ENCODE measurements around the gene GPR26. TPM values are rescaled to one million over a fixed set of nuclear protein-coding genes. Genes with fewer than 3 reads are reported as not detected.

Gene GPR26
- total RNA-seq, 2 experiments from 2014 or later, result not detected

DNA sequence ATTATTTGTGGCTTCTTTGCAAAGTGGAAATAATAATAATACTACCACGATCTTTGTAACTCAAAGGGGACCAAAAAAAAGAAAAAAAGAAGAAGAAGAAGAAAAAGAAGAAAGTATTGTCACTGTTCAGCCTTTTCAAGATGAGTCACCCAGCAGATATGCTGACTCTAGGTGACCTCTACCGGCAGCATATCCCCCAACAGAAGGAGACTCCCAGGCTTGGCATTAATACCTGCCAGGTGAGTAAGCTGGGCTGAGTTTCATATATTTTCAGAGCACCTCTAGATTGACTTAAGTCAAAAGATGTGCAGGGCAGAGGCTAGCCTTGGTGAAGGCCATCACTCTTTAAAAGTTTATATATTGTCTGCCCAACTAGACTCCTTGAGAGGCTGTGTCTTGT, 30.4 kb upstream of the GPR26 start:
- Mint-ChIP-seq H3K27me3 (ENCODE audit: low read depth) (peaks cover 23% of the 10 kb centered on the region), H3K36me3 (ENCODE audit: low read depth) (no peaks in the 10 kb centered on the region), H3K4me3 (no peak overlapping the region), H3K27ac (no peak overlapping the region), H3K4me1 (ENCODE audit: low read depth) (no peaks in the 10 kb centered on the region), H3K9me3 (peaks cover 6% of the 10 kb centered on the region)
- CTCF ChIA-PET, result no interaction called here
- DNase-seq, result no peak
- intact Hi-C loops (cut with micrococcal nuclease), result no loop called here

DNA sequence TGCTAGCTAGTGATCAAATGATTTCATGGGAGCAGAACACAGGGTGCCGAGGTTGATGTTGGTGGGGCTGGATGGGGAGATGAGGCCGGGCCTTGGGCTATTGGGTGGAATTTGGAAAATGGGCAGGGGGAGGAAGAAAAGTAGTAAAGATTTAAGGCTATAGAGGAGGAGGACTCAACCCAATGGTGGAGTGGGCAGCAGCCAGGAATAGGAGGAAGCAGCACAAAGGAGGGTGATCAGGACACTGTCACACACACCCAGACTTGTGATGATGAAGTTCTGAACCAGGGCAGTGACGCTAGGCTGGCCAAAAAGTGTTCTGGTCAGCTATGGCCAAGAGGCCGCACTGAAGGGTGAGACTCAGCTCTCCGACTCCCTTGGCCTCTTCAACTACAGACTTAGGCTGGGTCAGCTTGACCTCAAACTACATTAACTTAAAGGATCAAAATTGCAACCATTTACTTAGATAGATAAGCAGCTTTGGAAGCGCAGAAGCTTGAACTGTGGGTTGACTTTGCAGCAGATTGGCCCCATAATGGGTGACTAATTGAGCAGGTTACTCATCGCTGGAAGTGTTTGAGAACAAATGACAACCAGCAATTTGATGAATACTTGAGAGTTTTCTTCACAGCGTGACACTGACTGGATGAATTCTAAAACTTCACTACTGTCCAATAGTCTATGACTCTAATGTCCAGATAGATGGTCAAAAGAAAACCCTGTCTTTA, 29.4 kb upstream of the GPR26 start:
- H3K36me3 Mint-ChIP-seq (ENCODE audit: low read depth), result no peaks in the 10 kb centered on the region
- no peak for DNase-seq
- H3K4me1 Mint-ChIP-seq (ENCODE audit: low read depth), result no peaks in the 10 kb centered on the region
- H3K9me3 Mint-ChIP-seq, result peaks cover 6% of the 10 kb centered on the region
- intact Hi-C loops (cut with micrococcal nuclease), result no loop called here
- H3K27ac Mint-ChIP-seq, result no peak overlapping the region
- peaks cover 23% of the 10 kb centered on the region for H3K27me3 Mint-ChIP-seq (ENCODE audit: low read depth)
- no peak overlapping the region for H3K4me3 Mint-ChIP-seq
- CTCF ChIA-PET, result no interaction called here

DNA sequence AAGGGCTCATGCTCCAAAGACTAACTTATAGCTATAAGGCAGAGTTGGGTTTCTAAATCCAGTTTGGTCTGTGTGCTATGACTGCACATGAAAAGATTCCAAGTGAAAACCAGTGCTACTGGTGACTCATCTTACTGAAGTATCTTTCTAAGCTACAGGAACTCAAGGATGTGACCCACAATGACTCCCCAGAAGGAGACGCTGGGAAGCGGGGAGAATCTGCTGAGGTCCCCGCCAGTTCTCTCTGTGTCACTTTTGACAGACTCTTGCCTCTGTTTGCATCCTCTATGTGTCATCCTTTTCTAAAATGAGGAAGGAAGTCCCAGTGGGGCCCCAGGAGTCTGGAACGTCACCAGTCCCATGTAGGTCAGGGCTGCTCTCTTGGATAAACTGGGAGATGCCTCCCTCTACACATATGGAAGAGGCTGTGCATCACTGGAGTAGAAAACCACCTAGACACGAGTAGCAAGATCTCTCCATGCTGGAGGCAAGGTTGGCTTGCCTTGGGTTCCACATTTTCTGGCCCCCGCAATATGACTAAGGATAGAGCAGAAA, 28.8 kb upstream of the GPR26 start:
- CTCF ChIA-PET, result no interaction called here
- intact Hi-C loops (cut with micrococcal nuclease), result no loop called here
- H3K9me3 Mint-ChIP-seq, result no peaks in the 10 kb centered on the region

DNA sequence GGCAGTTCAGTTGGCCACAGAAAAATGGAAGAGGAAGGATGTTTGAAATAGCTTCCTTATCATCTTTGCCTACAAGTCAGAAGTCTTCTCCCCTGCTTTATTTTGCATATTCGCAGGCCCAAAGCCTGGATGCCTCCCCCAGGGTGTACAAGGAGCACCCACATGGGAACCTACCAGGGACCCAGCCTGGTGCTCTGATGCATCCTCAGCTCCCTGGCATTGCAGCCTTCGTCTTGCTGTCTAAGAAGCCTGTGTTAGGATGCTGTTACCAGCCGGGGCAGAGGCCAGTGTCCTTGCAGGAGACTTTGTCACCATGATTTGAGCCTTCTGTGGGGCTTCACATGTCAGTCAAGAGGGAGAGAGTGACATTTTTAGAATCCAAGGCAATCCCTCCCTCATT, 27.0 kb upstream of the GPR26 start:
- no peaks in the 10 kb centered on the region for H3K36me3 Mint-ChIP-seq (ENCODE audit: low read depth)
- H3K27ac Mint-ChIP-seq, result no peak overlapping the region
- no peak overlapping the region for H3K4me3 Mint-ChIP-seq
- peaks cover 19% of the 10 kb centered on the region for H3K27me3 Mint-ChIP-seq (ENCODE audit: low read depth)
- CTCF ChIA-PET, result no interaction called here
- intact Hi-C loops (cut with micrococcal nuclease), result no loop called here
- DNase-seq, result no peak
- no peaks in the 10 kb centered on the region for H3K4me1 Mint-ChIP-seq (ENCODE audit: low read depth)
- no peaks in the 10 kb centered on the region for H3K9me3 Mint-ChIP-seq

More for the DNA sequence above, 28.8 kb upstream of the GPR26 start:
- H3K4me1 Mint-ChIP-seq (ENCODE audit: low read depth), result no peaks in the 10 kb centered on the region
- no peak for DNase-seq
- no peak overlapping the region for H3K4me3 Mint-ChIP-seq
- no peaks in the 10 kb centered on the region for H3K36me3 Mint-ChIP-seq (ENCODE audit: low read depth)
- no peak overlapping the region for H3K27ac Mint-ChIP-seq
- peaks cover 23% of the 10 kb centered on the region for H3K27me3 Mint-ChIP-seq (ENCODE audit: low read depth)

DNA sequence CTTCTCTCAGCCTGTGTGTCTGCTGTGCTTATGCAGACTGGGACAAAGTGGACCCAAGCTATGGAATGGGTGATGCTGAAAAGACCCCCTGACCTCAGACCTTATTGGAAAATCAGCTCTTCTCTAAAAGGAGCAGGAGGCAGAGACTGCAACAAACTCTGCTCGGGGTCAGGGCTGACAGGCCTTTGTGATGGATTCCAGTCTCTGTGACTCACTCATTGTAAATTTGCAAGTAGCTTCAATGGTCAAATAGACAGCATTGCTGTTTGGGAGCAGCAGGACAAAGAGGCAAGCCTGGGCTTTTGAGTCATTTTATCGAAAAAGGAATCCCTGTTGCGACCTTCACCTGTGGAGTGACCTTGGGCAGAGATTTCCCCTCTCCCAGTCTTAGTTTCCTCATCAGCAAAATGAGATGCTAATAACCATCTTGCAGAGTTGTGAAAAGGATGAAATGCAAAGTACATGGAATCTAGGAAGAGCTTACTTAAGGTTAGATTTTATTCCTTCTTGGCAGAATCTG, 26.1 kb upstream of the GPR26 start:
- H3K27ac Mint-ChIP-seq, result no peak overlapping the region
- no peaks in the 10 kb centered on the region for H3K9me3 Mint-ChIP-seq
- H3K4me1 Mint-ChIP-seq (ENCODE audit: low read depth), result no peaks in the 10 kb centered on the region
- H3K27me3 Mint-ChIP-seq (ENCODE audit: low read depth), result peaks cover 23% of the 10 kb centered on the region
- intact Hi-C loops (cut with micrococcal nuclease), result no loop called here
- no peak overlapping the region for H3K4me3 Mint-ChIP-seq
- no peaks in the 10 kb centered on the region for H3K36me3 Mint-ChIP-seq (ENCODE audit: low read depth)
- CTCF ChIA-PET, result interaction anchor here (0.9 kb wide), 1 partner anchor 58 kb away, joined by 3 read pairs; no protein-coding TSS in a partner anchor
- DNase-seq, result no peak

DNA sequence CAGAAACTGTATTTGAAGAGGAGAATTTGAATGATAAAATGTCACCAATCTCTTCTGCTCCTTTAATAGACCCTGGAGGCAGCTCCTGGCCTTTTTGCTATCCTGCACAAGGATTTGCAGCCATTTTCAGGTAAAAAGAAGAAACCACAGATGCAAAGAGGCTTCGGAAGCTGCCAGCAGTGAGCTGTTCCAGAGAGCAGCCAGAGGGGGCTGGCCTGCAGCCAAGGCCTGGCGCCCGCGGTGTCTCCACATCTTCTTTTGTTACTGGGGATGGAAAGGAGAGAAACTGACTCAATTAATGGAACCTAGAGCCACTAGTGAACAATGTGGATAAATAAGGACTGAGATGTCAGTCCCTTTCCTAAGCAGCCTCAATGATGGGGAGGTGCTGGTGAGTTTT, 23.9 kb upstream of the GPR26 start:
- DNase-seq, result no peak
- intact Hi-C loops (cut with micrococcal nuclease), result no loop called here
- CTCF ChIA-PET, result no interaction called here
- Mint-ChIP-seq H3K4me1 (ENCODE audit: low read depth) (no peaks in the 10 kb centered on the region), H3K27me3 (ENCODE audit: low read depth) (peaks cover 21% of the 10 kb centered on the region), H3K4me3 (no peak overlapping the region), H3K36me3 (ENCODE audit: low read depth) (no peaks in the 10 kb centered on the region), H3K9me3 (no peaks in the 10 kb centered on the region), H3K27ac (no peak overlapping the region)

DNA sequence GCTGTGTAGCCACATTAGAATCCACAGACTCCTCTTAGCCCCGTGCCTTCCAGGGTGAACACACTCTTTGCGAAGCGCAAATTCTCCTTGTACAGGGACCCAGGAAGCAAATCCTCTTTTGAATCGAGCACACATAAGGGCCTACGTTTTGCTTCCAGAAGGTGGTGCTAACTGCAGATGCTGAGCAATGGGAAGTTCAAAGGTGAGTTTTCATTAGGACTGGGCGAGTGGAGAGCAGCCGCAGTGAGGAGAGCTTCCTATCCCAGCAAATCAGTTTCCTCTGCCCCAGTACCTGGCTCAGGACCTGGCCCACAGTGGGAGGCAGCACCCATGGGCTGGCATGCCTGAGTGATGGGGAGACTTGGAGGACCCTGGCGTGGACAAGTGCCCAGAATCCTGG, 23.5 kb upstream of the GPR26 start:
- Mint-ChIP-seq H3K36me3 (ENCODE audit: low read depth) (no peaks in the 10 kb centered on the region), H3K27ac (no peak overlapping the region), H3K9me3 (no peaks in the 10 kb centered on the region), H3K27me3 (ENCODE audit: low read depth) (peaks cover 21% of the 10 kb centered on the region), H3K4me1 (ENCODE audit: low read depth) (no peaks in the 10 kb centered on the region), H3K4me3 (no peak overlapping the region)
- DNase-seq, result no peak
- CTCF ChIA-PET, result no interaction called here
- intact Hi-C loops (cut with micrococcal nuclease), result no loop called here

DNA sequence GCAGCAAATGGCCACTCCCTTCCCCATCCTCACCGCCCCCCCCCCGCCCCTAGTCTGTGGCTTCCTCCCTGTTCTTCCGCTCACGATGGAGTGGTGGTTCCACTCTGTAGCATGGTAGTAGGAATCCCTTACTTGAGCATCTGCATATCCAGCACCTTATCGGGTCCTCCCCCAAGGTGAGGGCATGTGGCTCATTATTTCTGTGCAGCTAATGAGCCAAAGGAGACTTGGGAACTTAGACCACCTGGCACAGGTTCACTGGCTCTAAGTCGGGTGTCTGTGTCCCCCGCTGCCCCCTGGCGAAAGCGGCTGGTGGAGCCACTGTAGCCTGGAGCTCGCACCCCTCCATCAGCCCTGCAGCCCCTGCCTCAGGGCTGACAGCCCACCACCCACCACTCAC, 22.8 kb upstream of the GPR26 start:
- Mint-ChIP-seq H3K36me3 (ENCODE audit: low read depth) (no peaks in the 10 kb centered on the region), H3K4me1 (ENCODE audit: low read depth) (no peaks in the 10 kb centered on the region)
- CTCF ChIA-PET, result interaction anchor here (0.7 kb wide), 1 partner anchor 102 kb away, joined by 3 read pairs; no protein-coding TSS in a partner anchor

DNA sequence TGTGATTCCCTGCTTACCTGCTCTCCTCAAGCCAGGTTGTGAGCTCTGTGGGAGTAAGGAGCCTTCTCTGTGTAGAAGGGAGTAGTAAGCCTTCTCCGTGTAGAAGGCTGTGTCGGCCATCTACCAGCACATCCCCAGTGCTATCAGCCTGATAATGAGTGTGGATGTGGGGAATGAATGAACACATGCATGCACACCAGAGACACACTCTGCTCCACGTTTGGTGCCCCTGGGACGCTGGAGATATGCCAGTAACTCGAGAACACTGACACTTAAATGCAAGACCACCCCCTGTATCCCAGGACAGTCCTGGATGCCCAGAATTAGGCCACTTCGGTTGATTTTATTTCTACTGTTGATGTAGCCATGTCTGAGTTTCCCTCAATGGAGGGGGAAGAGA, 21.1 kb upstream of the GPR26 start:
- no peaks in the 10 kb centered on the region for H3K4me1 Mint-ChIP-seq (ENCODE audit: low read depth)
- H3K27ac Mint-ChIP-seq, result no peak overlapping the region
- intact Hi-C loops (cut with micrococcal nuclease), result no loop called here
- DNase-seq, result no peak
- CTCF ChIA-PET, result no interaction called here
- H3K27me3 Mint-ChIP-seq (ENCODE audit: low read depth), result peaks cover 17% of the 10 kb centered on the region
- no peaks in the 10 kb centered on the region for H3K36me3 Mint-ChIP-seq (ENCODE audit: low read depth)
- no peaks in the 10 kb centered on the region for H3K9me3 Mint-ChIP-seq
- H3K4me3 Mint-ChIP-seq, result no peak overlapping the region

More for the DNA sequence above, 22.8 kb upstream of the GPR26 start:
- H3K4me3 Mint-ChIP-seq, result no peak overlapping the region
- intact Hi-C loops (cut with micrococcal nuclease), result no loop called here
- H3K27me3 Mint-ChIP-seq (ENCODE audit: low read depth), result peaks cover 18% of the 10 kb centered on the region
- no peak for DNase-seq
- no peaks in the 10 kb centered on the region for H3K9me3 Mint-ChIP-seq
- no peak overlapping the region for H3K27ac Mint-ChIP-seq

DNA sequence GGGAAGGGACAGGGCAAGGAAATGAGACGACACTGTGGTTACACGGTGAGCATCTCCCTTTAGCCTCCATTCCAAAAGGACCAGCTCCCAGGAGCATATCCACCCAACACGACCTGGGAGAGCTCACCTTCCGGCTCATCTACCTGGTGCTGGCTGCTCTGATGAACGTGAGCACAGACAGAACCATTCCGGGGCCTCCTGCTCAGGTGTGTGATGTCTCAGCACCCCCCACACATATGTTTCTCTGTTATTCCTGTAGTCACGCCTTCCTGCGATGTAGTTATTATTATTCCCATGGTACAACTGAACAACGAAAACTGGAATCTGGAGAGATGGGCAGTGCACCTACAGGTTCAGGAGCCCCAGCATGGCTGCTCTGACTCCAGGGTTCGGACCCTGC, 20.5 kb upstream of the GPR26 start:
- intact Hi-C loops (cut with micrococcal nuclease), result no loop called here
- Mint-ChIP-seq H3K27ac (no peak overlapping the region), H3K4me1 (ENCODE audit: low read depth) (no peaks in the 10 kb centered on the region), H3K4me3 (no peak overlapping the region), H3K9me3 (no peaks in the 10 kb centered on the region), H3K36me3 (ENCODE audit: low read depth) (no peaks in the 10 kb centered on the region), H3K27me3 (ENCODE audit: low read depth) (peaks cover 12% of the 10 kb centered on the region)
- CTCF ChIA-PET, result no interaction called here
- DNase-seq, result no peak

DNA sequence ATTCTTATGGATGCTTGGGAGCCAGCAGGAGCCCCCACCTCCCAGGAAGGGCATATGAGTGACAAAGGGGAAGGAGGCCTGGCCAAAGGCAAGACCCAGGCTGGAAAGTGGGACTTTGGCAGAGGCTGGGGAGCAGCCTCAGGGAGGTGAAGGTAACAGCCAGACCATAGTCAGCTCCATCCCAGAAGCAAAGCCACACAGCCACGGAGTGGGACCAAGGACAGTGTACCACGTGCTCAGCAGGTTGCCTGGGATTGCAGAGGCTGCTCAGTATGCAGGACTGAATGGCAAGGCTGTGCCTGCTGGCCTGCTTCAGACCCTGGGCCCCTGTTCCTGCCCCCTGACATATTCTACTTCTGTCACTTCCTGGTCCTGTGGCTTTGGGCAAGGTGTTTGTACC, 17.6 kb upstream of the GPR26 start:
- Mint-ChIP-seq H3K27ac (no peak overlapping the region), H3K36me3 (ENCODE audit: low read depth) (no peaks in the 10 kb centered on the region), H3K4me3 (no peak overlapping the region), H3K9me3 (no peaks in the 10 kb centered on the region), H3K27me3 (ENCODE audit: low read depth) (peaks cover 10% of the 10 kb centered on the region), H3K4me1 (ENCODE audit: low read depth) (no peaks in the 10 kb centered on the region)
- CTCF ChIA-PET, result no interaction called here
- DNase-seq, result no peak
- intact Hi-C loops (cut with micrococcal nuclease), result no loop called here

DNA sequence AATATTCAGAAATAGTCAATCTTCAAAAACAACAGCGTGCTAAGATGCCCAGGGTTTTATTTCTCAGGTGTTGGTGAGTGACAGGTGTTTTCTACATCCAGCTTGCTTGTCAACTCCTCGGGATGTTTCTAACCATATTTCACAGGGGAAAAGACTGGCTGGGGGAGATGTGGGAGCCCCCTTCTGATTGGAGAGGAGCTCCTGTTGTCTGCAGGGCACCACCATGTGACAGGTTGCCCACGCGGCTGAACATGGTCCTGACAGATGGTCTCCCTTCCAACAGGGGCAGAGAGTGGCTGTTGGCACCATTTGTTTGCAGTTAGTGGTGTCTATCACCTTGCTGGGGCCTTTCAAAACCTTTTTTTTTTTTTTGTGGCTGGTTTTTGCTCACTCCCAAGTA, 16.5 kb upstream of the GPR26 start:
- intact Hi-C loops (cut with micrococcal nuclease), result no loop called here
- DNase-seq, result no peak
- Mint-ChIP-seq H3K4me1 (ENCODE audit: low read depth) (no peaks in the 10 kb centered on the region), H3K36me3 (ENCODE audit: low read depth) (no peaks in the 10 kb centered on the region), H3K27me3 (ENCODE audit: low read depth) (peaks cover 10% of the 10 kb centered on the region), H3K27ac (no peak overlapping the region), H3K9me3 (no peaks in the 10 kb centered on the region), H3K4me3 (no peak overlapping the region)
- CTCF ChIA-PET, result no interaction called here

DNA sequence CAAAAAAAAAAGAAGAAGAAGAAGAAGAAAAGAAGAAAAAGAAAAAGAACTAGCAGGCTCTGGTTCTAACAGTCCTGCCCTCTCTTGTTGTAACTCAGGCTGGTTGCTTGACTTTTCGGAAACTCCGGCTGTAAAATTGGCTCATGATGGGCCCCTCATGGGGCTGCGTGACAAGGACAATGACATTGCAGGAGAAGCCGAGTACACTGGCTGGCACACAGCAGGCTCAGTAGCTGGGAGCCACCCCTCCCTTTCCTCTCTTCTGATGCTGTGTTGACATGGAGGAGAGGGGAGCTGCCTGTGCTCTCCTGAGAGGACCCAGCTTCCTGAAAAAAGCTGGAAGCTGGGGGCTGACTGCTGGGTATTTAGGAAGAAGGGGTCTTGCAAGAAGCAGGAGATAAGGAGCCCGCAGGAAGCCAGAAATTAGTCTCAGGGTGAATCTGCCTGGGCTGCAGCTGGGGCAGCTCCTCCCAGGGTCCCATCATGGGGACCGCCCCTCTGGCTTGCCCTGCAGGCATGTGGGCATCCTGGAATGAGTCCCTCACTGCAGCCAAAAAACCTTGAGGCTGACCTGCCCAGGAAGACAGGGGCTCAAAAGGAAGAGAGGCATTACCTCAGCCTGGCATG, 14.6 kb upstream of the GPR26 start:
- intact Hi-C loops (cut with micrococcal nuclease), result no loop called here
- Mint-ChIP-seq H3K4me3 (no peak overlapping the region), H3K9me3 (no peaks in the 10 kb centered on the region), H3K27ac (no peak overlapping the region), H3K36me3 (ENCODE audit: low read depth) (no peaks in the 10 kb centered on the region), H3K4me1 (ENCODE audit: low read depth) (no peaks in the 10 kb centered on the region), H3K27me3 (ENCODE audit: low read depth) (peaks cover 2% of the 10 kb centered on the region)
- DNase-seq, result no peak
- CTCF ChIA-PET, result no interaction called here

Measured in activated naive CD4-positive, alpha-beta T cell treated with anti-CD3 and anti-CD28 coated beads for 36 hours (primary cell).